SK-N-DZ (cell line): ENCODE measurements around the gene PDE9A.

ENCODE experiments used
- DNase-seq: peaks from one replicate; pipeline ENCODE4 v3.0.0-alpha.2; 2015; ENCODE audit warnings: low spot score

Gene PDE9A

GRCh38 chr21:42820616-42821465 is 167.4 kb downstream of the PDE9A start:
- no peak for DNase-seq
